IMR-90 (cell line): Measurements from ENCODE around the gene AKAP6. TPM values are rescaled to one million over a fixed set of nuclear protein-coding genes. Genes with fewer than 3 reads are reported as not detected.

Source experiments
- ATAC-seq: fragments of 200-7000 bp; cut with Tn5 transposase; 2 replicates; pipeline ENCODE4 v1.9.1; 2020; ENCODE audit warnings: low read depth, mild to moderate bottlenecking, moderate library complexity
- BruUV-seq: library from RNA; stranded (reverse); fragments of 400-500 nt; replicated peaks from 2 replicates; lab custom pipeline; 2021; lab: Mats Ljungman, UMichigan
- CTCF ChIA-PET: fragments of 300-600 bp; formaldehyde crosslinking; extraction: SDS; loops from one replicate; lab custom pipeline; 2021; ENCODE audit warnings: antibody characterized with exemption; lab: Yijun Ruan, JAX
- POLR2A ChIA-PET: fragments of 300-600 bp; sonication (Branson Sonifier 250); formaldehyde crosslinking; loops from one replicate; lab custom pipeline; 2022; ENCODE audit warnings: antibody characterized with exemption; ENCODE audit not compliant: unreplicated experiment; lab: Charles Lee
- DNase-seq: peaks from one replicate; pipeline ENCODE4 v3.0.0; 2013
- H2AFZ ChIP-seq: replicated peaks from 2 replicates; pipeline ENCODE3; 2013; ENCODE audit warnings: low read length, mild to moderate bottlenecking; ENCODE audit not compliant: poor library complexity
- H2AK5ac ChIP-seq: 2 replicates; pipeline ENCODE4 v1.6.1; 2013; ENCODE audit warnings: low read depth, low read length, inconsistent platforms
- H2AK9ac ChIP-seq: replicated peaks from 2 replicates; pipeline ENCODE3; 2013; ENCODE audit warnings: mild to moderate bottlenecking, low read depth, low read length, moderate library complexity; ENCODE audit not compliant: poor library complexity
- H2BK120ac ChIP-seq: 2 replicates; pipeline ENCODE4 v1.6.1; 2013; ENCODE audit warnings: low read depth, low read length, inconsistent platforms
- H2BK15ac ChIP-seq: 3 replicates; pipeline ENCODE4 v1.6.1; 2013; ENCODE audit warnings: low read depth, low read length, inconsistent platforms
- H2BK20ac ChIP-seq: 2 replicates; pipeline ENCODE4 v1.6.1; 2013; ENCODE audit warnings: low read depth, mild to moderate bottlenecking, inconsistent platforms, low read length, moderate library complexity
- H2BK5ac ChIP-seq: 2 replicates; pipeline ENCODE4 v1.6.1; 2013; ENCODE audit warnings: mild to moderate bottlenecking, low read depth, low read length, inconsistent platforms; ENCODE audit not compliant: poor library complexity, severe bottlenecking
- H3K14ac ChIP-seq: replicated peaks from 2 replicates; pipeline ENCODE4 v1.6.1; 2013; ENCODE audit warnings: low read depth, low read length, inconsistent platforms
- H3K18ac ChIP-seq: 2 replicates; pipeline ENCODE4 v1.6.1; 2013; ENCODE audit warnings: low read depth, low read length, control low read depth
- H3K23ac ChIP-seq: 2 replicates; pipeline ENCODE4 v1.6.1; 2013; ENCODE audit warnings: low read depth, low read length, inconsistent platforms
- H3K27ac ChIP-seq: 2 replicates; pipeline ENCODE4 v1.5.1; 2013; ENCODE audit warnings: mild to moderate bottlenecking, control low read depth, low read length; ENCODE audit not compliant: insufficient read depth
- H3K27me3 ChIP-seq: 2 replicates; pipeline ENCODE4 v1.6.1; 2013; ENCODE audit warnings: low read length; ENCODE audit not compliant: control insufficient read depth, insufficient read depth
- H3K36me3 ChIP-seq: 2 replicates; pipeline ENCODE4 v1.6.1; 2013; ENCODE audit warnings: low read length, mixed read lengths; ENCODE audit not compliant: control insufficient read depth, insufficient read depth
- H3K4ac ChIP-seq: 2 replicates; pipeline ENCODE4 v1.6.1; 2013; ENCODE audit warnings: low read depth, low read length, inconsistent platforms
- H3K4me1 ChIP-seq: 2 replicates; pipeline ENCODE4 v1.6.1; 2013; ENCODE audit warnings: low read length, mixed read lengths; ENCODE audit not compliant: control insufficient read depth, insufficient read depth
- H3K4me2 ChIP-seq: 2 replicates; pipeline ENCODE4 v1.6.1; 2013; ENCODE audit warnings: low read depth, mild to moderate bottlenecking, control low read depth, low read length, moderate library complexity
- H3K4me3 ChIP-seq: 2 replicates; pipeline ENCODE4 v1.5.1; 2013; ENCODE audit warnings: low read depth, mild to moderate bottlenecking, control low read depth, low read length, moderate library complexity; ENCODE audit not compliant: insufficient read depth
- H3K56ac ChIP-seq: 2 replicates; pipeline ENCODE4 v1.6.1; 2013; ENCODE audit warnings: low read length, inconsistent platforms; ENCODE audit not compliant: insufficient read depth; ENCODE audit errors: extremely low read depth
- H3K79me1 ChIP-seq, 2 experiments: 2 replicates each; pipeline ENCODE4 v1.6.1; 2013; ENCODE audit warnings: low read length in 2 of 2, inconsistent platforms in 1 of 2, low read depth in 1 of 2
- H3K9ac ChIP-seq: 2 replicates; pipeline ENCODE4 v1.6.1; 2013; ENCODE audit warnings: low read depth, low read length, control low read depth
- H3K9me1 ChIP-seq: 2 replicates; pipeline ENCODE4 v1.6.1; 2013; ENCODE audit warnings: low read length, inconsistent platforms; ENCODE audit not compliant: insufficient read depth
- H3K9me3 ChIP-seq: 2 replicates; pipeline ENCODE4 v1.6.1; 2013; ENCODE audit warnings: low read length; ENCODE audit not compliant: control insufficient read depth, insufficient read depth
- H4K20me1 ChIP-seq: 2 replicates; pipeline ENCODE4 v1.6.1; 2013; ENCODE audit warnings: low read length, inconsistent platforms; ENCODE audit not compliant: insufficient read depth
- H4K5ac ChIP-seq: 2 replicates; pipeline ENCODE4 v1.6.1; 2013; ENCODE audit warnings: mild to moderate bottlenecking, low read depth, low read length, control low read depth
- H4K8ac ChIP-seq, 2 experiments: 2 replicates each; pipeline ENCODE4 v1.6.1; 2013; ENCODE audit warnings: low read depth in 2 of 2, low read length in 2 of 2, control low read depth in 1 of 2, inconsistent platforms in 1 of 2
- H4K91ac ChIP-seq: 2 replicates; pipeline ENCODE4 v1.6.1; 2013; ENCODE audit warnings: low read depth, low read length, inconsistent platforms; ENCODE audit not compliant: insufficient read depth
- CEBPB ChIP-seq: IDR thresholded peaks from 2 replicates; pipeline ENCODE4 v1.6.1; 2012; ENCODE audit warnings: low read depth, low read length, improper control_type of control experiment
- ELK1 ChIP-seq: fragments of 150-350 bp; IDR thresholded peaks from 2 replicates; pipeline ENCODE4 v1.6.1; 2016; ENCODE audit warnings: low read depth, mild to moderate bottlenecking, low read length, moderate library complexity, borderline replicate concordance
- FOS ChIP-seq: fragments of 150-350 bp; IDR thresholded peaks from 2 replicates; pipeline ENCODE4 v1.6.1; 2016; ENCODE audit warnings: low read depth, low read length
- MXI1 ChIP-seq: IDR thresholded peaks from 2 replicates; pipeline ENCODE4 v1.6.1; 2012; ENCODE audit warnings: low read depth, mild to moderate bottlenecking, low read length, moderate library complexity, borderline replicate concordance
- RFX5 ChIP-seq: IDR thresholded peaks from 2 replicates; pipeline ENCODE4 v1.8.0; 2012; ENCODE audit warnings: low read depth, mild to moderate bottlenecking, low read length, moderate library complexity
- USF2 ChIP-seq: fragments of 150-350 bp; IDR thresholded peaks from 2 replicates; pipeline ENCODE4 v1.6.1; 2017; ENCODE audit warnings: mild to moderate bottlenecking, antibody characterized with exemption, low read length, low read depth
- dilution Hi-C: fragments of 300-500 bp; cut with HindIII; formaldehyde crosslinking; loops from one replicate; pipeline ENCODE4 v1.14.3; 2018; ENCODE audit warnings: low sequenced_read_pairs; ENCODE audit not compliant: unreplicated experiment
- in situ Hi-C: fragments of 300-500 bp; cut with MboI; formaldehyde crosslinking; loops from 3 replicates; pipeline ENCODE4 v1.14.3; 2019; ENCODE audit warnings: low sequenced_read_pairs, inconsistent platforms, mixed read lengths
- intact Hi-C: fragments of 100-400 bp; cut with micrococcal nuclease; formaldehyde crosslinking; loops from 2 replicates; pipeline ENCODE4 v1.10.0; 2022
- polyA plus RNA-seq, 3 experiments: library from polyadenylated mRNA; depleted of rRNA; stranded (reverse); fragments of >200 nt; gene quantifications; 2 replicates each; pipeline ENCODE4 v1.2.3, GENCODE V29; 2012; ENCODE audit warnings: low replicate concordance in 1 of 3
- total RNA-seq: library from RNA; depleted of rRNA; stranded (reverse); fragments of >200 nt; gene quantifications from 2 replicates; pipeline ENCODE4 v1.2.3, GENCODE V29; 2012

Gene AKAP6
- total and polyA plus RNA-seq, 2 of the 4 experiments (the other 2 are of a cell fraction) = 0.22 to 1.6 TPM

- Histone ChIP-seq H3K9ac (no peak overlapping the region), H2BK15ac (no peak overlapping the region), H2AFZ (no peak overlapping the region), H2AK5ac (no peak overlapping the region), H2AK9ac (no peak overlapping the region), H3K23ac (no peak overlapping the region), H3K79me1 (no peaks in the 10 kb centered on the region), H4K91ac (no peak overlapping the region), H3K27me3 (no peaks in the 10 kb centered on the region), H3K4me2 (no peak overlapping the region), H2BK20ac (no peak overlapping the region), H3K18ac (no peak overlapping the region), H4K8ac (no peak overlapping the region), H3K56ac (no peak overlapping the region), H3K4me3 (no peak overlapping the region), H4K5ac (no peak overlapping the region), H3K4ac (no peak overlapping the region), H3K9me1 (no peaks in the 10 kb centered on the region), H3K9me3 (no peaks in the 10 kb centered on the region), H2BK5ac (no peak overlapping the region), H2BK120ac (no peak overlapping the region), H3K36me3 (no peaks in the 10 kb centered on the region), H3K14ac (no peak overlapping the region), H4K20me1 (no peaks in the 10 kb centered on the region), H3K4me1 (no peaks in the 10 kb centered on the region), H3K27ac (no peak overlapping the region)
- no peak for TF ChIP-seq CEBPB
- TF ChIP-seq ELK1 = no peak
- no peak for TF ChIP-seq RFX5
- TF ChIP-seq MXI1 = no peak
- TF ChIP-seq FOS = no peak
- no peak for TF ChIP-seq USF2
- in situ Hi-C loops (no loop called here), dilution Hi-C loops (no loop called here), intact Hi-C loops (no loop called here)
- ChIA-PET POLR2A (interaction anchor here (0.5 kb wide), 1 partner anchor 111 kb away, joined by 3 read pairs; no protein-coding TSS in a partner anchor), CTCF (no interaction called here)
- BruUV-seq = no TSS peak
- ATAC-seq (no peak), DNase-seq (no peak)
Measured at GRCh38 chr14:32702088-32702487, 373.0 kb downstream of the AKAP6 start.
